ENCODE measurements around the gene BCAS4. TPM values are rescaled to one million over a fixed set of nuclear protein-coding genes. Genes with fewer than 3 reads are reported as not detected.

BCAS4 gene
- total RNA-seq, 1 experiment from 2014 or later, result 25.8 TPM

- no peak for TF ChIP-seq ELF4 (CRISPR knock-in tag; IDR thresholded peaks at IDR 0.05; ENCODE audit: low read depth)
- TF ChIP-seq NFE2L1 (CRISPR knock-in tag; IDR thresholded peaks at IDR 0.05), result no peak
- TF ChIP-seq NFATC4 (CRISPR knock-in tag; IDR thresholded peaks at IDR 0.05), result no peak
- no peak for TF ChIP-seq MXD4 (CRISPR knock-in tag; IDR thresholded peaks at IDR 0.05; ENCODE audit: borderline replicate concordance)
- no peak for TF ChIP-seq MLX (CRISPR knock-in tag; IDR thresholded peaks at IDR 0.05)
- TF ChIP-seq E2F5 (CRISPR knock-in tag; IDR thresholded peaks at IDR 0.05), result no peak
These were observed 10.4 kb upstream of the BCAS4 start (continued) for GRCh38 chr20:50784464-50784863.

- no peaks in the 10 kb centered on the region for H3K36me3 Mint-ChIP-seq
- CTCF ChIA-PET, result interaction anchor here (0.6 to 5.7 kb wide), 6 partner anchors 7 to 277 kb away, joined by 3 to 49 read pairs (median 9); partner anchors contain the start of genes BCAS4 and PTPN1
- TF ChIP-seq JUN (CRISPR knock-in tag; IDR thresholded peaks at IDR 0.05) (no peak), ZNF263 (CRISPR knock-in tag; IDR thresholded peaks at IDR 0.05; ENCODE audit: low read depth) (no peak), TEAD1 (CRISPR knock-in tag; IDR thresholded peaks at IDR 0.05) (no peak), ZNF416 (CRISPR knock-in tag; IDR thresholded peaks at IDR 0.05) (no peak), IRF1 (CRISPR knock-in tag; IDR thresholded peaks at IDR 0.05) (no peak), NR2C2 (CRISPR knock-in tag; IDR thresholded peaks at IDR 0.05) (no peak), E2F1 (CRISPR knock-in tag; IDR thresholded peaks at IDR 0.05) (no peak), ZBTB21 (CRISPR knock-in tag; IDR thresholded peaks at IDR 0.05; ENCODE audit: borderline replicate concordance) (no peak), FOXP1 (CRISPR knock-in tag; IDR thresholded peaks at IDR 0.05; ENCODE audit: borderline replicate concordance) (no peak), ZSCAN18 (CRISPR knock-in tag; IDR thresholded peaks at IDR 0.05) (no peak), SP1 (CRISPR knock-in tag; conservative IDR thresholded peaks at IDR 0.05) (no peak), ETV6 (CRISPR knock-in tag; IDR thresholded peaks at IDR 0.05) (no peak), MLX (CRISPR knock-in tag; IDR thresholded peaks at IDR 0.05) (no peak), FOXP4 (CRISPR knock-in tag; IDR thresholded peaks at IDR 0.05) (no peak)
These were observed 8.2 kb upstream of the BCAS4 start for GRCh38 chr20:50786703-50787102.

More at GRCh38 chr20:50786703-50787102, 8.2 kb upstream of the BCAS4 start:
- Mint-ChIP-seq H3K27me3 (ENCODE audit: low read depth) (no peaks in the 10 kb centered on the region), H3K27ac (no peak overlapping the region), H3K4me3 (no peak overlapping the region), H3K9me3 (peaks cover 11% of the 10 kb centered on the region), H3K4me1 (peaks cover 17% of the 10 kb centered on the region)
- DNase-seq (ENCODE audit: low spot score) (no peak), ATAC-seq (no peak)
- POLR2A ChIA-PET, result interaction anchor here (0.7 kb wide), 1 partner anchor 132 kb away, joined by 5 read pairs; no protein-coding TSS in a partner anchor
